HepG2 (cell line): ENCODE measurements around the gene SETD1A. TPM values are rescaled to one million over a fixed set of nuclear protein-coding genes. Genes with fewer than 3 reads are reported as not detected.

Experiments
- FOXK2 ChIP-seq: fragments of 450-650 bp; IDR thresholded peaks from 2 replicates; pipeline ENCODE4 v1.6.1; 2016
- HDAC6 ChIP-seq: fragments of 200-600 bp; sonication (generic); IDR thresholded peaks from 2 replicates; pipeline ENCODE4 v1.7.0; 2017; ENCODE audit warnings: mild to moderate bottlenecking, antibody characterized with exemption, low read length, low read depth
- JUN ChIP-seq: sonication (generic); formaldehyde crosslinking; IDR thresholded peaks from 2 replicates; pipeline ENCODE4 v1.4.0; 2020; ENCODE audit warnings: mild to moderate bottlenecking, missing genetic modification reagents
- POLR2AphosphoS2 ChIP-seq: IDR thresholded peaks from 2 replicates; pipeline ENCODE4 v1.6.1; 2011; ENCODE audit warnings: low read depth, low read length, improper control_type of control experiment
- TEAD2 ChIP-seq: sonication (generic); formaldehyde crosslinking; IDR thresholded peaks from 2 replicates; pipeline ENCODE4 v1.9.0; 2021; ENCODE audit warnings: missing genetic modification reagents
- ZFAT ChIP-seq: sonication (generic); formaldehyde crosslinking; conservative IDR thresholded peaks from 2 replicates; pipeline ENCODE4 v1.8.1; 2023; ENCODE audit warnings: missing genetic modification reagents, inconsistent platforms
- ZNF253 ChIP-seq: sonication (generic); formaldehyde crosslinking; IDR thresholded peaks from 2 replicates; pipeline ENCODE4 v1.8.0; 2022; ENCODE audit warnings: mild to moderate bottlenecking, missing genetic modification reagents, borderline replicate concordance
- ZNF331 ChIP-seq: sonication (generic); formaldehyde crosslinking; IDR thresholded peaks from 2 replicates; pipeline ENCODE4 v1.4.0; 2020; ENCODE audit warnings: missing genetic modification reagents
- ZNF460 ChIP-seq: sonication (generic); formaldehyde crosslinking; IDR thresholded peaks from 2 replicates; pipeline ENCODE4 v1.5.1; 2020; ENCODE audit warnings: missing genetic modification reagents, mild to moderate bottlenecking, borderline replicate concordance
- ZNF550 ChIP-seq: sonication (generic); formaldehyde crosslinking; IDR thresholded peaks from 2 replicates; pipeline ENCODE4 v1.4.0; 2020; ENCODE audit warnings: mild to moderate bottlenecking, missing genetic modification reagents, borderline replicate concordance
- ZNF777 ChIP-seq: sonication (generic); formaldehyde crosslinking; IDR thresholded peaks from 2 replicates; pipeline ENCODE4 v1.4.0; 2020; ENCODE audit warnings: missing genetic modification reagents
- ZNF850 ChIP-seq: sonication (generic); formaldehyde crosslinking; conservative IDR thresholded peaks from 2 replicates; pipeline ENCODE4 v1.9.0; 2021; ENCODE audit warnings: mild to moderate bottlenecking, missing genetic modification reagents
- polyA plus RNA-seq, 8 experiments: library from polyadenylated mRNA; depleted of rRNA in 3 of 8; stranded (reverse) in 7 of 8; unstranded in 1 of 8; fragments of >200 nt; fragmentation: Illumina TruSeq in 4 of 8; extraction: Trizol in 4 of 8; gene quantifications; 2 replicates each; pipeline versions ENCODE4 v1.2.1 to v1.2.3, GENCODE V29; 2011 to 2016; ENCODE audit warnings: low read depth in 4 of 8, missing spikeins in 1 of 8, mixed read lengths in 1 of 8; ENCODE audit not compliant: insufficient read depth in 1 of 8
- total RNA-seq, 5 experiments: library from RNA; depleted of rRNA; stranded (reverse); fragments of >200 nt; fragmentation: Illumina TruSeq; extraction: Trizol; gene quantifications; 2 replicates each; pipeline ENCODE4 v1.2.3, GENCODE V29; 2016; ENCODE audit warnings: low read depth in 1 of 5
- TF ChIP-seq, protein P1 (sequence below): sonication (generic); formaldehyde crosslinking; IDR thresholded peaks from 2 replicates; pipeline ENCODE4 v1.4.0; 2020; ENCODE audit warnings: missing genetic modification reagents, borderline replicate concordance
- TF ChIP-seq, protein P2 (sequence below): sonication (generic); formaldehyde crosslinking; conservative IDR thresholded peaks from 2 replicates; pipeline ENCODE4 v1.4.0; 2020; ENCODE audit warnings: mild to moderate bottlenecking, missing genetic modification reagents, moderate library complexity
- TF ChIP-seq, protein P3 (sequence below): sonication (generic); formaldehyde crosslinking; IDR thresholded peaks from 2 replicates; pipeline ENCODE4 v1.4.0; 2020; ENCODE audit warnings: missing genetic modification reagents, mild to moderate bottlenecking, borderline replicate concordance
- TF ChIP-seq, protein P4 (sequence below): IDR thresholded peaks from 2 replicates; pipeline ENCODE4 v1.6.1; 2012; ENCODE audit warnings: low read length, improper control_type of control experiment

Gene SETD1A
- total and polyA plus RNA-seq, 2 of the 13 experiments (the other 11 are each of a cell fraction or from before 2014, with no cell fraction given), result 3.8 to 5.6 TPM

DNA sequence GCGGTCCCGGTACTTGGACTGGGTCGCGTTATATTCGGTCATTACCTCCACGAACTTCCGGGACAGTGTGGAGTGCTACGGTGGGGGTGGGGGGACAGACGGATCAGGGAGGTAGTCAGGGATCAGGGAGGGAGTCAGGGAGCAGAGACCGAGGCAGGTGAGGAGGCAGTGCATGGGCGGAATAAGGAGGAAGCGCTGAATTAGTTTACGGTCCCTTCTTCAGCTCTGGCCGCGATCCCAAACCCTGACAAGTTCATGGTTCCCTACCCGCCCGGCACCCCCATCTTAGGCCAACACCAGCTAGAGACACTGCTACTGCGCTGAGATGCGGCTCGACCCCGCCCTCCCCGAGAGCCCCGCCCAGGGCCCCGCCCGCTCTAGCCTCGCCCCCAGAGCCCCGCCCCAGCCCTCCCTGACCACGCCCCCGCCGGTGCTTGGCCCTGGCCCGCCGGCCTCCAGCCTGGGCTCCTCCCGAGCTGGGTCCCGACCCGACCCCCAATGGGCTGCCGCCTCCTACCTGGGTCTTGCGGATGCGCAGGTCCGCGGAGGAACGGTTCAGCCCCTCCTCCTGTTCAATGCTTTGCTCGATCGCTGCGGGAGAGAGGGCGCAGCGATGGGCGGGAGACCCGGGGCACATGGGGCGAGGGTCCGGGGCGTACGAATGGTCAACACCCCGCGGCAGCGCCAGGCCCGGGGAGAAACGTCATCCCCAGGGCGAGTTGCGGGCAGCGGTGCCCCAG lies 39.6 kb downstream of the SETD1A start (continued):
- TF ChIP-seq, protein P1, sequence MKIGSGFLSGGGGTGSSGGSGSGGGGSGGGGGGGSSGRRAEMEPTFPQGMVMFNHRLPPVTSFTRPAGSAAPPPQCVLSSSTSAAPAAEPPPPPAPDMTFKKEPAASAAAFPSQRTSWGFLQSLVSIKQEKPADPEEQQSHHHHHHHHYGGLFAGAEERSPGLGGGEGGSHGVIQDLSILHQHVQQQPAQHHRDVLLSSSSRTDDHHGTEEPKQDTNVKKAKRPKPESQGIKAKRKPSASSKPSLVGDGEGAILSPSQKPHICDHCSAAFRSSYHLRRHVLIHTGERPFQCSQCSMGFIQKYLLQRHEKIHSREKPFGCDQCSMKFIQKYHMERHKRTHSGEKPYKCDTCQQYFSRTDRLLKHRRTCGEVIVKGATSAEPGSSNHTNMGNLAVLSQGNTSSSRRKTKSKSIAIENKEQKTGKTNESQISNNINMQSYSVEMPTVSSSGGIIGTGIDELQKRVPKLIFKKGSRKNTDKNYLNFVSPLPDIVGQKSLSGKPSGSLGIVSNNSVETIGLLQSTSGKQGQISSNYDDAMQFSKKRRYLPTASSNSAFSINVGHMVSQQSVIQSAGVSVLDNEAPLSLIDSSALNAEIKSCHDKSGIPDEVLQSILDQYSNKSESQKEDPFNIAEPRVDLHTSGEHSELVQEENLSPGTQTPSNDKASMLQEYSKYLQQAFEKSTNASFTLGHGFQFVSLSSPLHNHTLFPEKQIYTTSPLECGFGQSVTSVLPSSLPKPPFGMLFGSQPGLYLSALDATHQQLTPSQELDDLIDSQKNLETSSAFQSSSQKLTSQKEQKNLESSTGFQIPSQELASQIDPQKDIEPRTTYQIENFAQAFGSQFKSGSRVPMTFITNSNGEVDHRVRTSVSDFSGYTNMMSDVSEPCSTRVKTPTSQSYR (CRISPR knock-in tag), result peak; percentile 54
- TF ChIP-seq ZNF331 (CRISPR knock-in tag) (peak; percentile 40), HDAC6 (no peak), ZNF550 (CRISPR knock-in tag) (no peak), ZNF850 (CRISPR knock-in tag) (0 out of 2 replicates have a peak, but pooled peaks have one; percentile 79), TEAD2 (CRISPR knock-in tag) (peak; percentile 42; the same call in 1 of the 2 replicates), FOXK2 (no peak), ZNF460 (peak; percentile 26; the same call in 1 of the 2 replicates), JUN (CRISPR knock-in tag) (peak; percentile 20; the same call in 1 of the 2 replicates), ZFAT (no peak), ZNF253 (peak; percentile 71; the same call in 1 of the 2 replicates), POLR2AphosphoS2 (no peak), ZNF777 (CRISPR knock-in tag) (peak; percentile 62; the same call in 1 of the 2 replicates)
- TF ChIP-seq, protein P2, sequence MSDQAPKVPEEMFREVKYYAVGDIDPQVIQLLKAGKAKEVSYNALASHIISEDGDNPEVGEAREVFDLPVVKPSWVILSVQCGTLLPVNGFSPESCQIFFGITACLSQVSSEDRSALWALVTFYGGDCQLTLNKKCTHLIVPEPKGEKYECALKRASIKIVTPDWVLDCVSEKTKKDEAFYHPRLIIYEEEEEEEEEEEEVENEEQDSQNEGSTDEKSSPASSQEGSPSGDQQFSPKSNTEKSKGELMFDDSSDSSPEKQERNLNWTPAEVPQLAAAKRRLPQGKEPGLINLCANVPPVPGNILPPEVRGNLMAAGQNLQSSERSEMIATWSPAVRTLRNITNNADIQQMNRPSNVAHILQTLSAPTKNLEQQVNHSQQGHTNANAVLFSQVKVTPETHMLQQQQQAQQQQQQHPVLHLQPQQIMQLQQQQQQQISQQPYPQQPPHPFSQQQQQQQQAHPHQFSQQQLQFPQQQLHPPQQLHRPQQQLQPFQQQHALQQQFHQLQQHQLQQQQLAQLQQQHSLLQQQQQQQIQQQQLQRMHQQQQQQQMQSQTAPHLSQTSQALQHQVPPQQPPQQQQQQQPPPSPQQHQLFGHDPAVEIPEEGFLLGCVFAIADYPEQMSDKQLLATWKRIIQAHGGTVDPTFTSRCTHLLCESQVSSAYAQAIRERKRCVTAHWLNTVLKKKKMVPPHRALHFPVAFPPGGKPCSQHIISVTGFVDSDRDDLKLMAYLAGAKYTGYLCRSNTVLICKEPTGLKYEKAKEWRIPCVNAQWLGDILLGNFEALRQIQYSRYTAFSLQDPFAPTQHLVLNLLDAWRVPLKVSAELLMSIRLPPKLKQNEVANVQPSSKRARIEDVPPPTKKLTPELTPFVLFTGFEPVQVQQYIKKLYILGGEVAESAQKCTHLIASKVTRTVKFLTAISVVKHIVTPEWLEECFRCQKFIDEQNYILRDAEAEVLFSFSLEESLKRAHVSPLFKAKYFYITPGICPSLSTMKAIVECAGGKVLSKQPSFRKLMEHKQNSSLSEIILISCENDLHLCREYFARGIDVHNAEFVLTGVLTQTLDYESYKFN, result peak; percentile 55; the same call in 1 of the 2 replicates
- TF ChIP-seq, protein P3, sequence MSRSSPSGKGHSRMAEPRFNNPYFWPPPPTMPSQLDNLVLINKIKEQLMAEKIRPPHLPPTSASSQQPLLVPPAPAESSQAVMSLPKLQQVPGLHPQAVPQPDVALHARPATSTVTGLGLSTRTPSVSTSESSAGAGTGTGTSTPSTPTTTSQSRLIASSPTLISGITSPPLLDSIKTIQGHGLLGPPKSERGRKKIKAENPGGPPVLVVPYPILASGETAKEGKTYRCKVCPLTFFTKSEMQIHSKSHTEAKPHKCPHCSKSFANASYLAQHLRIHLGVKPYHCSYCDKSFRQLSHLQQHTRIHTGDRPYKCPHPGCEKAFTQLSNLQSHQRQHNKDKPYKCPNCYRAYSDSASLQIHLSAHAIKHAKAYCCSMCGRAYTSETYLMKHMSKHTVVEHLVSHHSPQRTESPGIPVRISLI (CRISPR knock-in tag), result 0 out of 2 replicates have a peak, but pooled peaks have one; percentile 14
- TF ChIP-seq, protein P4, sequence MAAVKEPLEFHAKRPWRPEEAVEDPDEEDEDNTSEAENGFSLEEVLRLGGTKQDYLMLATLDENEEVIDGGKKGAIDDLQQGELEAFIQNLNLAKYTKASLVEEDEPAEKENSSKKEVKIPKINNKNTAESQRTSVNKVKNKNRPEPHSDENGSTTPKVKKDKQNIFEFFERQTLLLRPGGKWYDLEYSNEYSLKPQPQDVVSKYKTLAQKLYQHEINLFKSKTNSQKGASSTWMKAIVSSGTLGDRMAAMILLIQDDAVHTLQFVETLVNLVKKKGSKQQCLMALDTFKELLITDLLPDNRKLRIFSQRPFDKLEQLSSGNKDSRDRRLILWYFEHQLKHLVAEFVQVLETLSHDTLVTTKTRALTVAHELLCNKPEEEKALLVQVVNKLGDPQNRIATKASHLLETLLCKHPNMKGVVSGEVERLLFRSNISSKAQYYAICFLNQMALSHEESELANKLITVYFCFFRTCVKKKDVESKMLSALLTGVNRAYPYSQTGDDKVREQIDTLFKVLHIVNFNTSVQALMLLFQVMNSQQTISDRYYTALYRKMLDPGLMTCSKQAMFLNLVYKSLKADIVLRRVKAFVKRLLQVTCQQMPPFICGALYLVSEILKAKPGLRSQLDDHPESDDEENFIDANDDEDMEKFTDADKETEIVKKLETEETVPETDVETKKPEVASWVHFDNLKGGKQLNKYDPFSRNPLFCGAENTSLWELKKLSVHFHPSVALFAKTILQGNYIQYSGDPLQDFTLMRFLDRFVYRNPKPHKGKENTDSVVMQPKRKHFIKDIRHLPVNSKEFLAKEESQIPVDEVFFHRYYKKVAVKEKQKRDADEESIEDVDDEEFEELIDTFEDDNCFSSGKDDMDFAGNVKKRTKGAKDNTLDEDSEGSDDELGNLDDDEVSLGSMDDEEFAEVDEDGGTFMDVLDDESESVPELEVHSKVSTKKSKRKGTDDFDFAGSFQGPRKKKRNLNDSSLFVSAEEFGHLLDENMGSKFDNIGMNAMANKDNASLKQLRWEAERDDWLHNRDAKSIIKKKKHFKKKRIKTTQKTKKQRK, result no peak
